ENCODE data around the gene MANF. TPM values are rescaled to one million over a fixed set of nuclear protein-coding genes. Genes with fewer than 3 reads are reported as not detected.

Gene MANF
- polyA plus RNA-seq, 1 experiment, result 79.5 TPM

DNA sequence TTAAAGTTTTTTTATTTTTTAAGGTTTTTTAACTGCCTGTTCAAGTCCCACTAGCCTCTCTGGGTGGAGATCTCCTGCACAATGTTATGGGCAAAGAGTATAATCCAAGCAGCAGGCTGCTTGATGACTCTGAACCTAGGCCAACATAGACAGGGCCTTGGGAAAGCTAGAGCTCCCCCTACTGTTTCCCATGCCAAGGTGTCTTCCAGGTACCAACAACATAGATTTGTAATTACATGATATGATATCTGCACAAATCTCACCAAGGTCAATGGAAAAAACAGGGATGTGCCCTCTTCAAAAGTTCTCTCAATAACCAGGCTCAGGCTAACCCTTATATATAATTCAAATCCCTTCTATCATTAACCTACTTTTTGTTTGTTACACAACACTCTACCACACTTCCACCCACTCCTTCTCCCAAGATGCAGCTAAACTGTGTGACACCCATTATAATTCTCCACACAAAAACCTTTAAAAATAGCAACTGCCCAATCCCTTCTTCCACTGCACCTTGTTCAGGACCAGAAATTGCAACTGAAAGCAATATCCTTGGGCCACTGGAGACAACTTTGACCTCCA, 49.7 kb downstream of the MANF start:
- CTCF ChIA-PET, result interaction anchor here (0.5 to 2.6 kb wide), 13 partner anchors 9 to 492 kb away, joined by 3 to 13 read pairs (median 5); partner anchors contain the start of gene DCAF1
- no peaks in the 10 kb centered on the region for H3K27me3 ChIP-seq (ENCODE audit: control insufficient read depth, insufficient read depth, low read length)
- H3K9me3 ChIP-seq (ENCODE audit: control insufficient read depth, insufficient read depth, low read length), result no peaks in the 10 kb centered on the region; the same call in 1 of the 2 replicates
- peak; percentile 68 for TF ChIP-seq CTCF (IDR thresholded peaks at IDR 0.05; ENCODE audit: low read depth, low read length)
- POLR2A ChIA-PET, result no interaction called here
- no peak overlapping the region for H3K4me3 ChIP-seq (ENCODE audit: low read depth, low read length)
- no peak overlapping the region for H3K27ac ChIP-seq (ENCODE audit: low read depth, low read length)
- DNase-seq (ENCODE audit: low read depth, low spot score), result no peak

DNA sequence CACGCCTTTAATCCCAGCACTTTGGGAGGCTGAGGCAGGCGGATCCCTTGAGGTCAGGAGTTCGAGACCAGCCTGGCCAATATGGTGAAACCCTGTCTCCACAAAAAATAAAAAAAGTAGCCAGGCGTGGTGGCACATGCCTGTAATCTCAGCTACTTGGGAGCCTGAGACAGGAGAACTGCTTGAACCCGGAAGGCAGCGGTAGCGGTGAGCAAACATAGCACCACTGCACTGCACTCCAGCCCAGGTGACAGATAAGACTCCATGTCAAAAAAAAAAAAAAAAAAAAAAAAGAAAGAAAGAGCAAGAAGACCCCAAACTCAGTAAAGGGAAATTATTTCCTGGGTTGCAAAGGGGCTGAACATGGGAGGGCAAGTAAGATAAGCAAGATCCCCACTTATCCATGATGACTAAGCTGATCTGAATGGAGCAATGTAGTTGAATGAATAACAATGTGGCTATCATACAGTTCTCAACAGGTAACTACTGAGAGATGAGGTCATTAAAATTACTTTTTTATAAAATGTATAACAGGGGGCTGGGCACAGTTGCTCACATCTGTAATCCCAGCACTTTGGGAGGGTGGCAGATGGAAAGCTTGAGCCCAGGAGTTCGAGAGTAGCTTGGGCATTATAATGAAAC, 52.0 kb downstream of the MANF start:
- no peak for TF ChIP-seq CTCF (IDR thresholded peaks at IDR 0.05; ENCODE audit: low read depth, low read length)
- no peak for DNase-seq (ENCODE audit: low read depth, low spot score)
- H3K9me3 ChIP-seq (ENCODE audit: control insufficient read depth, insufficient read depth, low read length), result no peaks in the 10 kb centered on the region; the same call in 1 of the 2 replicates
- no peaks in the 10 kb centered on the region for H3K27me3 ChIP-seq (ENCODE audit: control insufficient read depth, insufficient read depth, low read length)
- CTCF ChIA-PET, result interaction anchor here (0.6 to 1.0 kb wide), 5 partner anchors 9 to 822 kb away, joined by 3 to 4 read pairs (median 3); no protein-coding TSS in a partner anchor
- H3K27ac ChIP-seq (ENCODE audit: low read depth, low read length), result no peak overlapping the region
- H3K4me3 ChIP-seq (ENCODE audit: low read depth, low read length), result no peak overlapping the region
- POLR2A ChIA-PET, result no interaction called here

Other genes starting within 250 kb of the MANF start
- 12.5 and 17.0 TPM in 2 replicates for gene RBM15B, start 6.0 kb downstream of the MANF start, polyA plus RNA-seq (2011; rRNA removed)
- gene DCAF1, start 114.7 kb downstream of the MANF start, polyA plus RNA-seq (2011; rRNA removed), result 9.9 and 10.5 TPM in 2 replicates
- gene RAD54L2, start 153.4 kb downstream of the MANF start, polyA plus RNA-seq (2011; rRNA removed), result 8.1 and 9.6 TPM in 2 replicates

Data from AG04450 (cell line).